NOMO-1 treated with DMSO at 0.1 percent for 48 hours (cell line): ENCODE results near the gene ABCE1.

ENCODE experiments used
- DNase-seq: peaks from one replicate; lab custom pipeline; 2025; ENCODE audit not compliant: unreplicated experiment; lab: John Stamatoyannopoulos, UW

ABCE1 gene

DNA sequence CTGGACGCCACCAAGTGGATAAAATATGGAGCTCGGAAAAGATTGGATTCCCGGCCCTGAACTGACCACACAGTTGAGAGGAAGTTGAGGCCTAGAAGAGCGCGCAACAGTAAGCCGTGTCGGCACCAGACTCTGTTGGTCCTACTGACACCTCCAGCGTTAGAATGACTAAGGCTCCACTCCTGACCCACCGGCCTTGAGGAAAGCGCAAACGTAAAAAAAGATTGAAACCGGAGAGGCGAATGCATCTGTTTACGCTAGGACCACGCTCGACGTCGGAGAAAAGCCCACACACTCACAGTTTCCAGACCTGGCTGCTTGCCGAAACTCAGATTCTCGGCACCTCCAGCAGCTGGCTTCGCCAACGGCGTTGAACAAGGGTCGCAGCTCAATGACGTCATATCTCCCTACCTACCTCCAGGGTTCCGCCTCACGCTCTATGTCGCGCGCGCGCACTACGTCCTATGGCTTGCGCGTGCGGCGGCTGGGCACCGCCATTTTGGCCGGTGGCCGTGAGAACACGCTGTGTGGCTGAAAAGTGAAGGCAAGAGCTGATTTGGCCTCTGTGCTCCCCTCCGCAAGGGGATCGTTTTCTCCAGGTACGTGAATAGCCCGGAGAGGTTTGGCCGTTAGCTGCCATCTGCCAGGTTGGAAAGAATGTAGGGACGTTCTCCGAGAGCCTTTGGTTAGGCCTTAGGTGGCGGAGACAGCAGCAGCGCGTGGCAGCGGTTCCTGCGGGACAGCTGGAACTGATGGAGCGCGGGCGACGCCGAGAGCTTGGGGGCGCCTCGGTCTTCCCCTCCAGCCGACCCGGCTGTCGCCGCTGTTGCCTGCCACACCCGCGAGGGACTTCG lies at the start of gene ABCE1, which contains the start of gene ANAPC10:
Gene ABCE1 (plus strand): TSS at position 491 of the 854 bp plus-strand sequence. CDS start 6,102 bp downstream, outside the sequence.
Gene ANAPC10 (minus strand): TSS at position 376 of the 854 bp plus-strand sequence. CDS start 2,097 bp downstream, outside the sequence.
- DNase-seq = peak; percentile 95

DNA sequence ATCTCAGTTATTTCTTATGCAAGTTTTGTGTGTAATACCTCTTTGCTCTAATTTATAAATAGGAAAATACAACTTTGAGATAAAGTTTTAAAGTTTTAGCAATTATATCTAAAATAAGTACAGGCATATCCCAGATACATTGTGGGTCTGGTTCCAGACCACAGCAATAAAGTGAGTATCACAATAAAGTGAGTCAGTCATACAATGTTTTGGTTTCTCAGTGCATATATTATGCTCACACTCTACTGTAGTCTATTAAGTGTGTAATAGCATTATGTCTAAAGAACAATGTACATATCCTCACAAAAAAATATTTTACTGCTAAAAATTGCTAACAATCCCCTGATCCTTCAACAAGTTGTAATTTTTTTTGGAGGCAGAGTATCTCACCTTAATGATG lies 49.3 kb upstream of the ABCE1 start:
- no peak for DNase-seq

DNA sequence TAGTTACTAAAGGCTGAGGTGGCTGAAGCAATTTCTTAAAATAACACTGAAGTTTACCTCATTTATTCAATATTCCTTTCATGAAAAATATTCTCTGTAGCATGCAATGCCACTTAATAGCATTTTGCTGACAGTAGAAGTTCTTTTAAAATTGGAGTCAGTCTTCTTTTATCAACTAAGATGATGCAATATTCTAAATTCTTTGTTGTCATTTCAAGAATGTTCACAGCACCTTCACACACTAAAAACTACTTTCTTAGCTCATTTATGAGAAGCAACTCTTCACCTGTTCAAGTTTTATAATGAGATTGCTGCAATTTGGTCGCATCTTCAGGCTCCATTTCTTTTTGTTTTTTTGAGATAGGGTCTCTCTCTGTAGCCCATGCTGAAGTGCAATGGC lies 48.9 kb upstream of the ABCE1 start:
- DNase-seq = no peak

DNA sequence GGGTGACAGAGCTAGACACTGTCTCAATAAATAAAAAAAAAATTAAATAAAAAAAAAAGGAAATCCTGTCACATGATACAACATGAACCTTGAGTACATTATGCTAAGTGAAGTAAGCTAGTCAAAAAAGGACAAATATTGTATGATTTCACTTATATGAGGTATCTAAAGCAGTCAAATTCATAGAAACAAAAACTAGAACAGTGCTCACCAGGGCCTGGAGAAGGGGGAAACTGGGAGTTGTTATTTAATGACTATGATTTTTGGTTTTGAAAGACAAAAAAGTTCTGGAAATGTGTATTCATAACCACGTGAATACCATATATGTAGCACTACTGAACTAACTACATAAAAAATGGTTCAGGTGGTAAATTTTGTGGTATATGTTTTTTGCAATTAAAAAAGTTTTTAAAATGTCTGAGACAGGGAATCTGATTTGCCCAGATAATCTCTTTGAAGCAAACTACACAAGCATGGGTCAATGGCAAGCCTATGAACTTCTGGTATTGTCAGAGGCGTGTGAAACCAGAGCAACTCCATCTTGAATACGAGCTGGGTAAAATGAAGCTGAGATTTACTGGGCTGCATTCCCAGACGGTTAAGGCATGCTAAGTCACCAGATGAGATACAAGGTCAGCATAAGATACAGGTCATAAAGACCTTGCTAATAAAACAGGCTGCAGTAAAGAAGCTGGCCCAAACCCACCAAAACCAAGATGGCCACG lies 42.4 kb upstream of the ABCE1 start:
- no peak for DNase-seq

DNA sequence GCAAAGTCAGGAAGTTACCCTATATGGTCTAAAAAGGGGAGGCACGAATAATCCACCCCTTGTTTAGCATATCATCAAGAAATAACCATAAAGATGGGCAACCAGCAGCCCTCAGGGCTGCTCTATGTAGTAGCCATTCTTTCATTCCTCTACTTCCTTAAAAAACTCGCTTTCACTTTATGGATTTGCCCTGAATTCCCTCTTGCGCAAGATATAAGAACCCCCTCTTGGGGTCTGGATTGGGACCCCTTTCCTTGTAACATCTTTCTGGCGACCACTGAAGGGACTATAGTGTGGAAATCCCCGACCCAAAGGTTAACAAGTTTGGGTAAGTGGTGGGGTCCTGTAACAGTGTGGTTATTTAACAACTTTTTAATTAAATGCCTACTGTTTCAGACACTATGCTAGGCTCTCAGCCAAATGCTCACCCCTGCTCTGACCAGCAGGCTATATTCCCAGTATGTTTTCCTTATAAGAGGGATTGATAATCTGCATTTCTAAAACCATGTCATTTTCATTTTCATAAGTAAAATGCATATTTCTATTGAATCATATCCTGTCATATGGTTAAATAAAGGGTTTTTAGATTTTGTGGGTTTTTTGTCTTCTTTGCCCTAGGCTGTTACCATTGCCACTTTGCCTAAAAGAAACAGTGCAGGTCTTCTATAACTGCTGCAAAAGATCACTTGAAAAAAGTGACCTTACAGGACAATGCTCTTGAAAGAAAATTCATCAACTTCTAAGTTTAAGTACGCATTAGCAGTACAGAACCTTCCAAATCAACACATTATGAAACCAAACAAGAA lies 41.6 kb upstream of the ABCE1 start:
- DNase-seq = no peak

DNA sequence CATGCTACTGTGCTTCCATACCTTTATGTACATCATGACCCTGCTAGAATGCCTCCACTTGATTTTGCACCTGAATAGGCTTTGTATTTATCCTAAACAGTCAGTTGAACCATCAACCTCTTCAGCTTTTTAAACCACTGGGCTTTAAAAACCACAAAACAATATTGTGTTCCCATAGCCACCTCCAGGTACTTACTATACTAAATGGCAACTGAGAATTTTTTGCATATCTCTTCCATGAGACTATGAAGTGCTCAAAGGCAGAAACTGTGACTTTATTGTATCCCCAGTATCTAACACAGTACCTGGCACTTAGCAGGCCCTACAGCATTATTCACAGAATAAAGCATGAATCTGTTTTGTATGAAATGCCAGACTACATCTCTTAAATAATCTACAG lies 39.9 kb upstream of the ABCE1 start:
- DNase-seq = no peak

DNA sequence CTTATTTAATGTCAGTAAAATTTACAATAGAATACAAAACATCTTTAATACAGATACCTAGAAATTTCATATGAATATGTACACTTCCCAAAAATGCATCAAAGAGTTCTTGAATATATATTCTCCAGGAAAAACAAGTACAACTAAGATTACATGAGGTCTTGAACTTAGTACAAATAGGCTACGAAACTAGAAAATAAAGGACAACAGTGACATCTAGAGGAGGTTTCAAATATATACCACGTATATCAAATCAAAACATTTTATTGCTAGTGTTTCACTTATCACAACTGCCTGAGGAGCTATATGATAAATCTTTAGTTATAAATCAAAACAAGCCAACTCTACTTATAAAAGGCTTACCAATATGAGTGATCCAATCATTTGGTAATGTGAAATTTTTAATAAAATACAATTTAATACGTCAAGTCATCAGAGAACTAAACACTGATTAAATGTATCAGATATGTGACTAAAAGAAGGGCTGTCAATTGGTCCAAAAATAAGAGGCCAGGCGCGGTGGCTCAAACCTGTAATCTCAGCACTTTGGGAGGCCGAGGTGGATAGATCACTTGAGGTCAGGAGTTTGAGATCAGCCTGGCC lies 36.7 kb upstream of the ABCE1 start:
- DNase-seq = peak; percentile 61

DNA sequence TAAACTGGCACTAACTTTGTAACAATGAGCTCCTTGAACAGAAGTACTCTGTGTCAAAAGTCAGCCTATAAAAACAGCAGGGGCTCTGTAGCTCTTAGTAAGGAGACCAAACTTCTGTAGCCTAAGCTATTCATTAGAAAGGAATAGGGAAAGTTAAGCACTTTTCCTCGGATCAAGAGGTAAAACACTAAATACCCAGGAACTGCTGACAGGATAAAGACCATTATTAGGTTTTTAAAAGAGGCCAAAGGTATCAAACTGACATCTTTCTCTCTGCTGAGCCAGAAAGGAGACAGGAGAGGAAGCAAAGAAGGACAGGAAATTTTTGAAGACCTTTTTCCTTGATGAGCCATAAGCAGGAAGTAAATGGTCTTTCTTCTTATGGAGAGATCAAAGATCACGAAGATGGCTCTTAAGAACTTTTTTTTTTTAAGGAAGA lies 32.0 kb upstream of the ABCE1 start:
- DNase-seq = no peak

DNA sequence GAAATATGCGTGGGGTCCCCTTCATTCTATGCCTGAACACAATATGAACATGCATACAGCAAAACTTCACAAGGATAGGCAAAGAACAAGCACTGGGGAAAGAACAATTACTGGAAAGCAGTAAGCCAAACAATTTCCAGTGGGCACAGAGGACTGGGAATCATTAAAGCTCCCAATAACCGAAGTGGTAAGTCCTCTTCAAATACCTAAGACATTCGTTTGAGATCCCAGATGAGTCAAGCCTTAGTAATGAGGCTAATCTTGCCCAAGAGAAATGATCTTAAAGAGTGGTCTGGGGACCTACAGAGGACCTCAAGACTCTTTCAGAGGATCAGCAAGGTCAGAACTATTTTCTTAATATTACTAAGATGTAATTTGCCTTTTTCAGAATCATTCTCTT lies 28.8 kb upstream of the ABCE1 start:
- no peak for DNase-seq

DNA sequence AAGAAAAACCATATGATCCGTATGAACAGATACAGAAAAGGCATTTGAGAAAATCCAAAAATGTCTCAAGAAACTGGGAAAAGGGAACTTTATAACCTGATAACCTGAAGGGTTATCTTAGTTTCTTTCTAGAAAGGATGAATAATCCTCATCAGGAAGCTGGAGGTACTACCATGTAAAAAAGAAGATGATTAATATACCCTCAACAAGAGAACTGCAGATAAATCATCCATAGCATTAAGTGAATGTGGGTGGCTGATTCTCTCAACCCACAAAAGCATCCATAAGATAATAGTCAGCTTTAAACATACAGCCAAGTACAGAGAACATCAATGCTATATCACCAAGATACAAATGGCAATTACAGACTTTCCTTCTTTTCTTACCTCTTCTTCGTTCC lies 26.6 kb upstream of the ABCE1 start:
- no peak for DNase-seq

DNA sequence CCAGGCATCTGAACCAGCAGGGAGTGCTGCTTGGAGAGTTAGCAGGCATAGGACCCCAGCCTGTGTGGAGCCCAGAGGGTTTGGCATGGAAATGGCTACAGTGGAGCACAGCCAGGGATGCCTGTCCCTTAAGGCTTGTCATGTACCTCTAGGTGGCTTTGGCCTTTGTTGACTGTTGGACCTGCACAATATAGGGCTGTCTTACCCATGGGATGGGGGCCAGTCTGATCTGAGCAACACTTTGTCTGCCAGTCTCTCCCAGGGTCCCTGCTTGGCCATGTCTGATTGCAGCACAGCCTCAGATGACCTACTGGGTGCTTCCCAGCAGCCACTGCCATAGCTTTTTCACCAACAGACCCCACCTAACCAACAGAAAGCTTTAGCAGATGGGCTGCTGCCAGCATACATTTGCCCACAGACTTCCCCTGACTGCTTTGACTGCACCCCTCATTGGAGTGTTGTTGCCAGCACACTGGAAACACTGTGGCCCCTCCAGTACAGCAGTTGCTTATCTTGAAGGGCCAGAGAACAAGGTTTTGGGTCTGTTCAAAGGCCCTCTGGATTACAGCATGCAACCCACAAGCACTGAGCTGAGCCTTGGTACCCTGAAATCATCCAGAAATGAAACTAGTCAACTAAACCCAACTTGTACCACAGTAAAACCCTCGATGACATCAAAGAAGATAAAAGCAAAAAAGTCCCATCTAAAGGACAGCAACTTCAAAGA lies 22.2 kb upstream of the ABCE1 start:
- no peak for DNase-seq

DNA sequence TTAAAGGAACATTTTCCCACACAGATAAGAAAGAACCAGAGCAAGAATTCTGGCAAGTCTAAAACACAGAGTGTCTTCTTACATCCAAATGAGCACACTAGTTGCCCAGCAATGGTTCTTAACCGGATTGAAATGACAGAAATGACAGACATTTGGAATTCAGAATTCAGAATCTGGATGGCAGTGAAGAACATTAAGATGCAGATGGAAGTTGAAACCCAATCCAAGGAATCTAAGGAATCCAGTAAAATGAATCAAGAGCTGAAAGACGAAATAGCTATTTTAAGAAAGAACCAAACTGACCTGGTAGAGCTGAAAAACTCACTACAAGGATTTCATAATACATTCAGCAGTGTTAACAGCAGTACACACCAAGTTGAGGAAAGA lies 21.6 kb upstream of the ABCE1 start:
- DNase-seq = no peak

DNA sequence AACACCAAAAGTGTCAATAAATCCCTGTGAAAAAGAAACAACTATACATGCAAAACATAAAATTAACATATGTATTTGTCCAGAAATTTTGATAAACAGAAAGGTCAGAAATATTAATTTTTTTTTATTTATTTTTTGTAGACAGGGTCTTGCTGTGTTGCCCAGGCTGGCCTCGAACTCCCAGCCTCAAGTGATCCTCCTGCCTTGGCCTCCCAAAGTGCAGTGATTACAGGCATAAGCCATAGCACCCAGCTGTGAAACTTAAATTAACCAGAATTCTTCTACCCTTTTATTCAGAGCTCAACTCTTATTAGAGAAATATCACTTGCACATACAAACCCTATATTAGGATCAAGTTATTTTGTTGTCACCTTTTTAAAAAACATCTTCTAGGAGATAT lies 16.4 kb upstream of the ABCE1 start:
- no peak for DNase-seq

DNA sequence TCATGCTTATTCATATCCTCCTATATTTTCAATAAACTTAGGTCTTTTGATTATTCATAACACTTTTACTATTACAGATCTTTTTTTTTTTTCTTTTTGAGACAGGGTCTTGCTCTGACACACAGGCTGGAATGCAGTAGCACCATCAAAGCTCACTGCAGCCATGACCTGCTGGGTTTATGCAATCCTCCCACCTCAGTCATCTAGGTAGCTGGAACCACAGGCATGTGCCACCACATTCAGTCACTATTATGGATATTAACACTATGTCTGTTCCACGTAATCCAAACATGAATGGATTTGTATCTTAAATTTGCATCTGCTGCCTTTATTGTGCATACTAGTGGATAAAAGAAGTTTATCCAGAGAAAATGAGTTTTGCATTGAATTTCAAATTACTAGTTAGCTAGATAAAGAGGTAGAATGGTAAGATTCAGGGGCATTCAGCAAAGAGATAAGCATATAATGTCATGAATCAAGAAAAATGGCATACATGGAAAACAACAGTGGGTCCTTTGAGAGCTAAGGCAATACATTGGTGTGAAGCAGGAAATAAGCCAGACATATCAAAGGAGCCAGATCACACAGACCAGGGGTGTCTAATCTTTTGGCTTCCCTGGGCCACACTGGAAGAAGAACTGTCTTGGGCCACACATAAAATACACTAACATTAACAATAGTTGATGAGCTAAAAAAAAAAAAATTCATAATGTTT lies 14.1 kb upstream of the ABCE1 start:
- DNase-seq = no peak

DNA sequence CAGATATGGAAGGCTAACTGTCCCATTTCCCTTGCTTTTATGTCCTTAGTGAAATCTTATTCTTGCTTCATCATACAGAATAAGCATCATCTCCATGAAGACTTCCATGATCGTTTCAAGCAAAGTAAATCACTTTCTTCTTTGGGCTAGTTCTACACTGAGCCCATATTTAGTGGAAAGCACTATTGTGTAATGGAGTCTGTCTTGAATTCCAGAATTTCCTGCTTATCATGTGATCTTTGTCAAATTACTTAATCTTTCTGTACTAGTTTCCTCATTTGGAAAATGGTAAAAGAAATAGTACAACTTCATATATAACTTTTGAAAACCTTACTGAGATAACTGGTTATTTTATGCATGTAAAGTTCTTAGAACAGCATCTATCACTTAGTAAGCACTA lies 7.7 kb upstream of the ABCE1 start:
- no peak for DNase-seq

DNA sequence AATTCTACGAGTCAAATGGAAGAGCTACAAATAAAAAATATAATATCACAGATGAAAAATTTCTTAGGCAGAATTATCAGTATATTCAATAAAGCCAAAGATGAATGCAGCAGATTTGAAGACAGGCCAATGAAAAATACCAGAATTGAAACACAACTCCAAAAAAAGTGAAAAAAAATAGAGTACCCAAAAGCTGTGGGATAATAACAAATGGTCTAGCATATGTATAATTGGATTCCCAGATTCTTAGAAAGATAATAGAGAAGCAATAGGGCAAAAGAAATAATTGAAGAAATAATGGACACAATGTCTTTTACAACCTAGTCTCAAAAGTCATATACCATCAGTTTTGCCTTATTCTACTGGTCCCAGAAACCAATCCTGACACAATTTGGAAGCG lies 4.5 kb upstream of the ABCE1 start:
- DNase-seq = no peak

DNA sequence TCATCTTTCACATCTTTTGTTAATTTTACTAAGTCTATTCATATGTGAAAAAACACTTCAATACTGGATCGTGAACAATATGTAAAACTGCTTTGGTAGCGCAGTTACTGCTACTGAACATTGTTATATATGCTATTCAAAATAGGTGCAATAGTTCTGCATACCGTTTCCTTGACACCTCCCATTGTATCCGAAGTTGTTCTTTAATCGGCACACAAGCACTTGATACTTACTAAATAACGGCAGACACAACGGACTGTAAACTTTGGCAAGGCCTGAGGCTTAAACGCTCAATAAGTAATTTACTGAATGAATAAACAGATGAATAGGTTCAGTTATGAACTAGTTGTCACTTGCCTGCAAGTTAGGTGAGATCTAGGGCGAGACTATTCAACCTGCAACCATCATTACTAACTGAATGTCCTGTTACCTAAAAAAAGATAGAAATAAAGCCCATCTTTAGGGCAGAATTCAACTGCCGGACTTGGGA lies 735 bp upstream of the ABCE1 start:
- no peak for DNase-seq

DNA sequence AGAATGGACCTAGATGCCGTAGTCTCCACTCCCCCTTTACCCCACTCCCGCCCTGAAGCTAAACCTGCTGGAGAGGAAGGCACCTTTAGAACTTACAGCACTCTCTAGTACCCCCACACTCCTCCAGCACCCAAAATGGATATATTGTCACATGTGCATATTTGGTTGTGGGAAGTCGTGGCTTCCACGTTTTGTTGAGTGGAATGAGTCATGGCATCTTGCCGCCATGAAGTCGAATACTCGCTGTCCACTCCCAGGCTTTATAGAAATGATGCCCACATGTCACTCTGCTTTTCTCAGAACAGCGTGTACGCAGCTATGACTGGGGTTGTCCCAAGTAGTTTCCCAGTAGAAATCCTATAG lies 545 bp downstream of the ABCE1 start:
- DNase-seq = peak; percentile 55

DNA sequence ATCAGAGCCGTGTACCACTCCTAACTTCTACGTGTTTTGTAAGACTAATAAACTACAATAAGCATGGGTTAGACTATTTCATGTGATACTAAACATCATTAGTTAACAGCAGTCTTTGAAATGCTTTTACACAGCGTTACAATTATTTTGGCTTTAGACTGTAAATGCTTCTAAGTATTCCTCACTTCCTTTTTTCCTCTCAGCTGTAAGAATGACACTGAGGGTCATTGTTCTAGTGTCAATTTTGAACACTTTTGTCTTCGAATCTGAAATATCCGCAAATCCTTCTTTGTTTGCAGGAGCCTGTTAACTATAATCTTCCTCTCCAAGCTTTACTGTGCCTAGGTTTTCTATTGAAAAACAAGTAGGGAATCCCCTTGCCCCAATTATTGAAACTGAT lies 1.5 kb downstream of the ABCE1 start:
- peak; percentile 63 for DNase-seq

DNA sequence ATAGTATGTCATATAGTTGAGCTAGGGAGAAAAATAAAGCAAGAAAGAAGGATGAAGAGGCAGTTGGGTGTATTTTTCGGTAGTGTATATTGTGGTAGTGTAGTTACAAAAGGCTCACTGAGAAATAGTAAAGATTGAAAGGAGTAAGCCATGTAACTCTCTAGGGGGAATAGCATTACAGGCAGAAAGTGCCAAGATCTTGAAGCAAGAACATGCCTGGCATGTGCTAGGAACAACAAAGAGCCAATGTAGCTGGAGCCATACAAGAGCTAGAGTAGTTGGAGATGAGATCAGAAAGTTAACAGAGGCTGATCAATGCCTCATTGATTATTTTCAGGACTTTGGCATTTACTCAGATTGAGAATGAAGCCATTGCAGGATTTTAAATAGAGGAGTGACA lies 3.0 kb downstream of the ABCE1 start:
- no peak for DNase-seq
